HG03196 (cell line): ENCODE data around the gene PLCD3.

ENCODE experiments used
- ATAC-seq: cut with Tn5 transposase; IDR thresholded peaks from one replicate; pipeline ENCODE4 v1.9.1; 2021; ENCODE audit not compliant: unreplicated experiment

The PLCD3 gene

DNA sequence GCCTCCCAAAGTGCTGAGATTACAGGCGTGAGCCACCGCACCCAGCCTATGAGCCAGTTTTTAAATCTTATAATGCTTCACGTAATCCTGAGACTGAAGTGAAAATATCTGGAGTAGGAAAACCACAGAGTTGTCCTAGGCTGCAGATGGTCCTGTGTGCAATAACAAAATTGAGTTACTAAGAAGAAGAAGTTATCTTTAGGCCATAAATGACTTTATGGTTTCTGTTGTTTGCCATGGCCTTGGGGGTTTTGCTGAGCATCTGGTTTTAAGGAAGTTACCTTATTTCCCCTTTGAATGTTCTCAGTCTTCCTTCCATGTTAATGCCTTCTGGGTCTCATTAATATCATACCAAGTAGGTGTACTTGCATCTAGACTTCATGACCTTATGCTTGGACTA is 54.7 kb downstream of the PLCD3 start:
- no peak for ATAC-seq

DNA sequence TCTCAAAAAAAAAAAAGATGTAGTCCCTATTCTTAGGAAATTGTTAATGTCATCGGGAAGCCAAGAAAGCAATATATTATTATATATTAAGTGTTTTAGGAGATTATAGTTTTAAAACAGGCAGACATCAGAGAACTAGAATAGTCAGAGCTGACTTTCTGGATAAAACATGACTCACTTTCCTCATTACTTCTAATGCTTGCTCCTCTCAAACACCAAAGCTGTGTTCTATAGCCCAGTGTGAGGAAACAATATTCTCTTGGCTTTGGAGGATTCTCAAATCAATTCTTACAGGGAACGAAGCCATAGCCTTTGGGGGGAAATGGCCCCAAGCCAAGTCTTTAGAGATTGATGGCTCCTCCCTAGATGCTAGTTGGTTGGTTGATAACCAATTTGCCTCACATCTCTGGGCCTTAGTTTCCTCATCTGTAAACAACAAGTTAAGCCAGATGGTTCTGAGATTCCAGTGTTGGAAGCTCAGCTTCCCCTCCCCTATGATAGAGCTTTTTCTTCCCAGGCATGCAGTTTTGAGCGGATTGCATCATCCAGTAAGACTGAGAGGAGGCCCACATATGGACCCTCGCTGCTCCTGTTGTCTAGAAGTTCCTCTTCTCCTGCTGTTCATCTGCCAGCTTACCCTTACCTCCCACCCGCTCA is 58.8 kb downstream of the PLCD3 start:
- no peak for ATAC-seq

DNA sequence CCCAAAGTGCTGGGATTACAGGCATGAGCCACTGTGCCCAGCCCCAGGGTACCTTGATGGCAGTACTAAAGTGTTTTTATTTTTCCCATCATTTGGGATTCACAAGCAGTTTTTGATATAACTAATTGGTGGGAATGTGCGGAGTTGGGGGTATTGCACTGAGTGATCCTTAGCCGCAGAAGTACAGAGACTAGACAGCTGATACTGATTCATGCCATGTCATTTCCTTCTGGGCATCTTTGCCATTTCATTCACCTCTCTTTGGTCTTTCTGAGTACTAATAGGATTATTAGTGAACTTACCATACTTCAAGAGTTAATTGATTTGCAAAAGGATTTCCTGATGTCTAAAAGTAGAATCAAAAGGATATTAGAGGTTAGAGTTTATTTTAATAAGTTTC is 61.5 kb downstream of the PLCD3 start:
- ATAC-seq: no peak

DNA sequence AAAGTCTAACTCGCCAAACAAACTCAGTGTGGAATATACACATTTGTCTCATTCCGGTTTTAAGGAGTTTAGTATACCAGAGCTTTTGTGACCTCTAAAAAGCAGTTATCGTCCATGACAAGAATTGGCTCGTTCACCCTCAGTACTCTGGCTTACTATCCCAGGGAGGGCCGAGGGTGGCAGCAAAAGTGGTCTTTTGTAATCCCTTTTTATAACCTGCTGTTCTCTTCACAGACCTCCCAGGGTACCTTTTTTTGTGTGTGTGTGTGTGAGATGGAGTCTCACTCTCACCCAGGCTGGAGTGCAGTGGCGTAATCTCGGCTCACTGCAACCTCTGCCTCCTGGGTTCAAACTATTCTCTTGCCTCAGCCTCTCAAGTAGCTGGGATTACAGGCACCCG is 62.3 kb downstream of the PLCD3 start:
- no peak for ATAC-seq

DNA sequence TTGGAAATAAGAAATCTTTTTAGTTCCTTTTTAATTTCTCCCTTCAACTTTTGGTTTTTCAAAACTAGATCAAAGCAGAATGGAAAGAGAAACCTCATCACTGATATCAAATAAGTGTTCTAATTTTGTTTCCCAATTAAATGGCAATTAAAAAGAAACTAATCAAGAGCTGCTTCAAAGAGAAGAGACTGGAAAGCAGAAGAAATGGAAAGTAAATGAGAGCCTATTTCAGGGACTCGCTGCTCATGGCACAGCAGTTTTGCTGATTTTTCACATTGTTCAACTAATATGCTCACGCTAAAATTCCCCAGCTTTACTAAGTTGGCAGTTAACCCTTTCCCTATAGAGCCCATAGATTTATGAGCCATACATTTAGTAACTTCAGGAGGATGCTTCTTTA is 64.7 kb downstream of the PLCD3 start:
- no peak for ATAC-seq

DNA sequence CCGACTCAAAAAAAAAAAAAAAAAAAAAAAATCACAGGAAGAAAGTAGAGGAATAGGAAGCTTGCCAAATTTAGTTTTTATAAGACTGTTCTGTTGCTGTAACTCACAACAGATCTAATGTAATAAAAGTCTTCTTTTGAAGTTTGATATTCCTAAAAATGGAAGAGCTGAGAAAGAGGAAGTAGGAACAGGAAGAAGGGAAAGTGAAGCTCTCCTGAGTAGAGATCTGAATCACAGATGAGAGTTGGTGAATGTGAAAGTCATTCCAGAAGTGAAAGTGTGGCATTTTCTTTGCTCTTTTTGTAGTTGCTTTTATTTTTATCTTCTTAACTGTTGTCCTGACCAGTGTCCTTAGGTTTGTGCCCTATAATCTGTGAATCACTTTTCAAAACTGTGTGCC is 69.1 kb downstream of the PLCD3 start:
- no peak for ATAC-seq

DNA sequence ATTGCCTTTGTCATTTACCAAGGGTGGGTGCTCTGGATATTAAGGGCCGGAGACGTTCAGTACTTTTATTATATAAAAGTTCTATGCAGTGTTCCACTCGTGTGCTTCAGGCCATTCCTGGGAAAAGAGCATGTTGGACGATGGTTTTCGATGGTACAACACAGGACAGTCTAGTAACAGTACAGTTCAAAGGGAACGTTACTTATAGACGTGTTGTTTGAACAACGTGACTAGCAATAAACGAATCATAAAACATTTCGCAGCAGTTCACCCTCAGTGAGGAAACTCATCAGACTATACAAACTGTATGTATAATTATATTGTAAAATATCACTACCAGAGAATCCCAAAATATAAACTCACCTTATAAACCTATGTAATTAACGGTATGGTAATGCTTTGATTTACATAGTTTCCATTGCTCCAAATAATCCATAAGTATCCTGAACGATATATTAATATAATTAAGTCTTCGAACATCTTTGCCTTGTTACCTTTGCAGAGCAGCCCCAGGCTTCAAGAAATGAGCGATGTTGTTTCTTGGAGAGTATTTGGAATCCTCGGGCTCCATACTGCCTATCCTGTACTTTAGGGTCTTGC is 70.6 kb downstream of the PLCD3 start:
- no peak for ATAC-seq

DNA sequence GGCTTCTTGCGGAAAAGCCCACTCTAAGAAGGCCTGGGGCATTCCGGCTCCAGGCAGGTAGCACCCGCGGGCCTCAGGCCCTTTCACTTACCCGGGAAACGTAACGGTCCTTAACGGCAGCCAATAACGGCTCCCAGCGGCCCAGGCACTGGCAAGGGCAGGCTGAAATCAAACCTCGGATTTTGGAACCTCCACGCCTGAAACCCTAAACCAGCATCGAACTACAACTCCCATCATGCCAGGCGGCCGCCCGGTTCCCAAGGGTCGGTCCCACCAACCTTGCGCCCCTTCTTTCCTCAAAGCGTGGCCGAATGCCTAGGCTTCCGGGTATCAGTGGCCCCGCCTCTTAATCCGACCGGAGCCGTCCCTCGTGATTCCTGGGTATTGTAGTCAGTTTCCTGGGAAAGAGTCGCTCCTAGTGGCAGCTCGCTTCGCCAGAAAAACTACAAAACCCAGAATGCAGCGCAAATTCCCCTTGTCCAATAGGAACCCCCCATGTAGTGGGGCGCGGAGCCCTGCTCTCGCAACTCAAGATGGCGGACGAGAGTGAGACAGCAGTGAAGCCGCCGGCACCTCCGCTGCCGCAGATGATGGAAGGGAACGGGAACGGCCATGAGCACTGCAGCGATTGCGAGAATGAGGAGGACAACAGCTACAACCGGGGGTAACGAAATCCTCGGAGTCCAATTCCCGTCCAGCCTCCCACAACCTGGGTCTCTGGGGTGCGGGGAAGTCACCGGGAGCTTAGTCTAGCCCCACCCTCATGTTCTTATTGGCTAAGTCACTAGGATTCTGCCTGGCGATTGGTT is 71.3 kb downstream of the PLCD3 start, which contains the start of gene NMT1:
NMT1 (plus strand) TSS at position 521 of the 809 bp plus-strand sequence; CDS start at position 534, 13 bp downstream.
- peak; percentile 88 for ATAC-seq

DNA sequence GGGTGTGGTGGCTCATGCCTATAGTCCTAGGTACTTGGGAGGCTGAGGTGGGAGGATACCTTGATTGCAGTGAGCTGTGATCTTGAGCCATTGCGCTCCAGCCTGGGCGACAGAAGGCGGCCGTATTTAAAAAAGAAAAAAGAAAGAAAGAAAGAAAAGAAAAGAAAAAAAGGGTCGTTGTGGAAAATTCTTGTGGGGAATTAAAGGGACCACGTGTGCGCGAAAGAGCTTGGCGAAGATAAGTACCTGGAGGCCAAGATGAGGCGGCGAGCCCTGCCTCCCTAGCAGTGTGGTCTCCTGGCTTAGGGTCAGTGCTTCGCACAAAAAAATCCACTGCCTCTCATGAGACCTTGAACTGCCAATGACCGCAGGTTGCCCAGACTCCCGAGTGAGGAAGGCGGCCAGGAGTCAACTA is 71.9 kb downstream of the PLCD3 start:
- ATAC-seq: peak; percentile 10
